Upper lobe of left lung (tissue), 4 donors: ENCODE results near the gene HIPK4.

Source experiments
- EP300 ChIP-seq, 4 donors: sonication (generic); formaldehyde crosslinking; IDR thresholded peaks; one replicate each; pipeline ENCODE4 v1.5.1; 2017; ENCODE audit warnings: antibody characterized with exemption in 4 of 4, control low read depth in 2 of 4
- POLR2A ChIP-seq, 4 donors: fragments of 450-650 bp; IDR thresholded peaks; one replicate each; pipeline ENCODE4 v1.5.1; 2016 to 2017; ENCODE audit warnings: antibody characterized with exemption in 4 of 4, mild to moderate bottlenecking in 2 of 4
- POLR2AphosphoS5 ChIP-seq, 2 donors: sonication (generic); formaldehyde crosslinking; IDR thresholded peaks; one replicate each; pipeline ENCODE4 v1.5.1; 2017; ENCODE audit warnings: antibody characterized with exemption in 2 of 2
- TF ChIP-seq, protein P1 (sequence below), 6 experiments: fragments of 450-650 bp in 4 of 6; fragments of 200-600 bp in 2 of 6; sonication (generic) in 2 of 6; IDR thresholded peaks; one replicate each; pipeline ENCODE4 v1.5.1; 2016 to 2019; ENCODE audit warnings: antibody characterized with exemption in 6 of 6

DNA sequence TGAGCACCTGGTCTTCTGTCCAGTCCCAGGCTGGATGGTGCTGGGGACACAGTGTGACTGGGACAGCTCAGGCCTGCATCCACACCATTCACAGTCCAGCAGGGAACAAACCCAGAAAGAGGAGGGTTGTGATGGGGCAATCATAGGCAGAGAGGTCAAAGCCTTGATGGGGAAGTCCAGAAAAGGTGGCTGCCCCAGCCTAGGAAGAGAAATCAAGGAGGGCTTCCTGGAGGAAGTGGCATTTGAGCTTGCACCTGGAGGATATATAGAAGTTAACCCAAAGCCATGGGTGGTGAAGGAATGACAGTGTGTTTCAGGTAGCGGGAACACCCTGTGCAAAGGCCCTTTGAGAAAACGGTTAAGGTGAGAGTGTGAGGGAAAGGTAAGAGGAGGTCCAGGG, 25.8 kb upstream of the HIPK4 start:
- TF ChIP-seq POLR2A (IDR thresholded peaks at IDR 0.05) (no peak), POLR2AphosphoS5 (IDR thresholded peaks at IDR 0.05) (no peak), EP300 (IDR thresholded peaks at IDR 0.05) (no peak)
- TF ChIP-seq, protein P1, sequence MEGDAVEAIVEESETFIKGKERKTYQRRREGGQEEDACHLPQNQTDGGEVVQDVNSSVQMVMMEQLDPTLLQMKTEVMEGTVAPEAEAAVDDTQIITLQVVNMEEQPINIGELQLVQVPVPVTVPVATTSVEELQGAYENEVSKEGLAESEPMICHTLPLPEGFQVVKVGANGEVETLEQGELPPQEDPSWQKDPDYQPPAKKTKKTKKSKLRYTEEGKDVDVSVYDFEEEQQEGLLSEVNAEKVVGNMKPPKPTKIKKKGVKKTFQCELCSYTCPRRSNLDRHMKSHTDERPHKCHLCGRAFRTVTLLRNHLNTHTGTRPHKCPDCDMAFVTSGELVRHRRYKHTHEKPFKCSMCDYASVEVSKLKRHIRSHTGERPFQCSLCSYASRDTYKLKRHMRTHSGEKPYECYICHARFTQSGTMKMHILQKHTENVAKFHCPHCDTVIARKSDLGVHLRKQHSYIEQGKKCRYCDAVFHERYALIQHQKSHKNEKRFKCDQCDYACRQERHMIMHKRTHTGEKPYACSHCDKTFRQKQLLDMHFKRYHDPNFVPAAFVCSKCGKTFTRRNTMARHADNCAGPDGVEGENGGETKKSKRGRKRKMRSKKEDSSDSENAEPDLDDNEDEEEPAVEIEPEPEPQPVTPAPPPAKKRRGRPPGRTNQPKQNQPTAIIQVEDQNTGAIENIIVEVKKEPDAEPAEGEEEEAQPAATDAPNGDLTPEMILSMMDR (IDR thresholded peaks at IDR 0.05): no peak
